ENCODE results near the gene FLT4. TPM values are rescaled to one million over a fixed set of nuclear protein-coding genes. Genes with fewer than 3 reads are reported as not detected.

The FLT4 gene
- total RNA-seq, 2 experiments from 2014 or later = not detected

- DNase-seq (ENCODE audit: low spot score) = no peak
- intact Hi-C loops (cut with micrococcal nuclease; ENCODE audit: unreplicated experiment) = loop anchor here (5.0 kb wide), 1 partner anchor 113 kb away; no protein-coding TSS in a partner anchor
- Histone ChIP-seq H2AFZ (ENCODE audit: low read length) (no peak overlapping the region), H3K4me2 (ENCODE audit: low read length) (no peak overlapping the region), H3K4me3 (ENCODE audit: low read depth, low read length, poor library complexity, severe bottlenecking) (no peak overlapping the region), H4K20me1 (ENCODE audit: insufficient read depth, low read length) (no peaks in the 10 kb centered on the region), H3K27ac (ENCODE audit: low read depth, low read length, poor library complexity, severe bottlenecking) (no peak overlapping the region), H3K36me3 (ENCODE audit: insufficient read depth, low read length) (no peaks in the 10 kb centered on the region), H3K9me3 (ENCODE audit: low read length) (no peaks in the 10 kb centered on the region), H3K4me1 (ENCODE audit: insufficient read depth, low read length, poor library complexity, severe bottlenecking) (no peaks in the 10 kb centered on the region), H3K79me2 (ENCODE audit: insufficient read depth, low read depth, low read length) (no peaks in the 10 kb centered on the region), H3K9me2 (ENCODE audit: insufficient read depth, low read length) (no peaks in the 10 kb centered on the region)
- BruUV-seq (replicated peaks) = no TSS peak
- no peak for TF ChIP-seq CTCF (conservative IDR thresholded peaks at IDR 0.05; ENCODE audit: low read length)
- TF ChIP-seq EZH2phosphoT487 (IDR thresholded peaks at IDR 0.05; ENCODE audit: borderline replicate concordance, low read depth, low read length) = no peak
- ChIA-PET CTCF (ENCODE audit: unreplicated experiment) (no interaction called here), POLR2A (interaction anchor here (0.5 kb wide), 1 partner anchor 1985 kb away, joined by 4 read pairs; no protein-coding TSS in a partner anchor)
Observed at GRCh38 chr5:180609817-180610550, 39.4 kb downstream of the FLT4 start.

GRCh38 chr5:180609386-180609785 lies 40.0 kb downstream of the FLT4 start:
- intact Hi-C loops (cut with micrococcal nuclease; ENCODE audit: unreplicated experiment) = loop anchor here (5.0 kb wide), 1 partner anchor 112 kb away; no protein-coding TSS in a partner anchor
- H3K79me2 ChIP-seq (ENCODE audit: insufficient read depth, low read depth, low read length) = no peaks in the 10 kb centered on the region
- H3K4me2 ChIP-seq (ENCODE audit: low read length) = no peak overlapping the region
- no peak for TF ChIP-seq CTCF (conservative IDR thresholded peaks at IDR 0.05; ENCODE audit: low read length)
- TF ChIP-seq EZH2phosphoT487 (IDR thresholded peaks at IDR 0.05; ENCODE audit: borderline replicate concordance, low read depth, low read length) = no peak
- no peak overlapping the region for H3K4me3 ChIP-seq (ENCODE audit: low read depth, low read length, poor library complexity, severe bottlenecking)
- H3K9me2 ChIP-seq (ENCODE audit: insufficient read depth, low read length) = no peaks in the 10 kb centered on the region
- no peaks in the 10 kb centered on the region for H3K9me3 ChIP-seq (ENCODE audit: low read length)
- no peaks in the 10 kb centered on the region for H3K36me3 ChIP-seq (ENCODE audit: insufficient read depth, low read length)
- no peaks in the 10 kb centered on the region for H4K20me1 ChIP-seq (ENCODE audit: insufficient read depth, low read length)
- no peak for DNase-seq (ENCODE audit: low spot score)
- no TSS peak for BruUV-seq (replicated peaks)
- ChIA-PET POLR2A (no interaction called here), CTCF (ENCODE audit: unreplicated experiment) (no interaction called here)
- no peak overlapping the region for H3K27ac ChIP-seq (ENCODE audit: low read depth, low read length, poor library complexity, severe bottlenecking)
- no peaks in the 10 kb centered on the region for H3K4me1 ChIP-seq (ENCODE audit: insufficient read depth, low read length, poor library complexity, severe bottlenecking)
- no peak overlapping the region for H2AFZ ChIP-seq (ENCODE audit: low read length)
